HK-2 (cell line): ENCODE results near the gene LSM10.

Experiments used
- DNase-seq: peaks from one replicate; pipeline ENCODE4 v3.0.0-alpha.2; 2018; ENCODE audit not compliant: unreplicated experiment

The LSM10 gene

DNA sequence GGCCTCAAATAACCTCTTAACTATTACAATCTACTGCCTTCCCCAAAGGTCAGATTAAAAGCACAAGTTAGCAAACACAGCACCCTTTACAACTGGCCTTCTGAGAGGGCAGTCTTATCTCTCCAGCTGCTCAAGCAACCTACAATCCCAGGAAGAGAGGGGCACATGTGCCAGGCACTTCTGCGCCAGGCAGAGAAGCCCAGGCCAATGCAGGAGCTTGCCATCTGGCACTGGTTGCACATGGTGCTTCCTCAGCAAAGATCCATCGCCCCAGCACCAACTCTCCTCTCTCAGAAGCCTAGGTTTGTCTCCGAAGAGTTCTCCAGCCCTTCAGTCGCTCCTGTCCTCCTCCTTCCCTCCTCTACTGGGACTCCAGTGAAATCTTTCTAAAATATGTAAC lies 14.5 kb downstream of the LSM10 start:
- no peak for DNase-seq

- DNase-seq, result no peak
Observed at GRCh38 chr1:36382669-36383068, 15.0 kb downstream of the LSM10 start.

DNA sequence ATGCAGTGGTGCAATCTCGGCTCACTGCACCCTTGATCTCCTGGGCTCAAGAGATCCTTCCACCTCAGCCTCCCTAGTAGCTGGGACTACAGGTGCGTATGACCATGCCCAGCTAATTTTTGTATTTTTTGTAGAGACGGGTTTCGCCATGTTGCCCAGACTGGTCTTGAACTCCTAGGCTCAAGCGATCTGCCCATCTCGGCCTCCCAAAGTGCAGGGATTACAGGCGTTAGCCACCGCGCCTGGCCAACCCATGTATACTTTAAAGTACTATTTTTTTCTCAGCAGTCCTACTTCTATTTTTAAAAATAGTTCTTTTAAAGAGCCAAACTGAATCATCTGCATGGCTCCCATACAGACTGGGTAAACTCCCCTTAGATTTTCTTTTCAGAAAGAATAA lies 15.5 kb downstream of the LSM10 start:
- no peak for DNase-seq

DNA sequence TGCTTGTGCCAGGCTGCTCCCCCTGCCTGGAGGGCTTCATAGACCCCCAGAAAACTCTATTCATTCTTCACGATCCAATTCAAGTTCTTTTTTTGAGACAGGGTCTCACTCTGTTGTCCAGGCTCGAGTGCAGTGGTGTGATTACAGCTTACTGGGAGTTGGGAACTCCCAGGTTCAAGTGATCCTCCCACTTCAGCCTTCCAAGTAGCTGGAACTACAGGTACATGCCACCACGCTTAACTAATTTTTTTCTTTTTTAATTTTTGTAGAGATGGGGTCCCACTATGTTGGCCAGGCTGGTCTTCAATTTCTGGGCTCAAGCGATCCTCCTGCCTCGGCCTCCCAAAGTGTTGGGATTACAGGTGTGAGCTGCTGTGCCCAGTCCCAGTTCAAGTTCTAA lies 16.3 kb downstream of the LSM10 start:
- no peak for DNase-seq

DNA sequence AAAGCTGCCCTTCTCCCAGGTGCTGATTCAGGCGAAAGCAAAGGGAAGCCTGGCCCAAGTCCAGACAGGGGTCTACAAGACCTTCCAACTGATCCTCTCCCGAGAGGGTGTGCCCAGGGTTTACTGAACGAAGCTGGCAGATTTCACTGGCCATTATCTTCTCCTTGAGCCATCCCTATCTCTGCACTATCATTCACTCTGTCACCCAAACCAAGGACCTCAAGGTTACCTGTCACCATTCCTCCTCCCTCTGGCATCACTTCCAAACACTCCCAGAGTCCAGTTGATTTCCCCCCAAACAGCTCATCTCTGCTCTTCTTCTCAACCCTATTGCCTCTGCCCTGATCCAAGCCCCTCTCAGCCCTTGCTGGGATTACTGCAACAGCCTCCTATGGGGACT lies 16.9 kb downstream of the LSM10 start:
- DNase-seq, result no peak

- DNase-seq, result no peak
Observed at GRCh38 chr1:36380143-36380619, 17.5 kb downstream of the LSM10 start.

DNA sequence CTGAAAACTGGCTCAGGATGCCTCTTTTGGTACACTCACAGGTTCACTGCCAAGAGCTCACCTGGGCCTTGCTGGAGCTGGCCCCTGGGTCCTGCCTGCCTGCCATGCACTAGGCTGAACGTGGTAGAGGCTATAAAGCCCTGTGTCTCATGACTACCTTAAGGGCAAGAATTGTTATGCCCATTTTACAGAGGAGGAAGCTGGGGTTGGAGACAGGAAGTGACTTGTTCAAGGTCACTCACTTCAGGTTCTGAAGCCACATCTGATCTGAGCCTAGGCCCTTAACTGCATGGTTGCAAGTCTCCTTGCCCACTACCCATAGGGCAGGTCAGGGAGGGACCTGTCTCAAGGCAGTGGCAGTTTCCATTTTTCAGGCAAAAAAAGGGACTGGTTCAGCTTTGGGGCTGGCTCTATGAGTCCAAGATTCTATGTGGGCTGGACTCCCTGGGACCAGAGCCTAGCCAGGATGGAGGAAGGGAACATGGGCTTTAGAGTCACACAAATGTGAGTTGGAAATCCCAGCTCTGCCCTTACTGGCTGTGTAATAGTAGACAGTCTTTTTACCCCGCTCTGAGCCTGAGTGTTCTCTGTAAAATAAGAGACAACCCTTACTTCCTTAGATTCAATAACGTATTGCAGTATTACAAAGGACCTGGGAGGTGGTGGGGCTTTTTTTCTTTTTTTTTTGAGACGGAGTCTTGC lies 19.8 kb downstream of the LSM10 start:
- no peak for DNase-seq

GRCh38 chr1:36372617-36373016 lies 25.1 kb downstream of the LSM10 start:
- no peak for DNase-seq

DNA sequence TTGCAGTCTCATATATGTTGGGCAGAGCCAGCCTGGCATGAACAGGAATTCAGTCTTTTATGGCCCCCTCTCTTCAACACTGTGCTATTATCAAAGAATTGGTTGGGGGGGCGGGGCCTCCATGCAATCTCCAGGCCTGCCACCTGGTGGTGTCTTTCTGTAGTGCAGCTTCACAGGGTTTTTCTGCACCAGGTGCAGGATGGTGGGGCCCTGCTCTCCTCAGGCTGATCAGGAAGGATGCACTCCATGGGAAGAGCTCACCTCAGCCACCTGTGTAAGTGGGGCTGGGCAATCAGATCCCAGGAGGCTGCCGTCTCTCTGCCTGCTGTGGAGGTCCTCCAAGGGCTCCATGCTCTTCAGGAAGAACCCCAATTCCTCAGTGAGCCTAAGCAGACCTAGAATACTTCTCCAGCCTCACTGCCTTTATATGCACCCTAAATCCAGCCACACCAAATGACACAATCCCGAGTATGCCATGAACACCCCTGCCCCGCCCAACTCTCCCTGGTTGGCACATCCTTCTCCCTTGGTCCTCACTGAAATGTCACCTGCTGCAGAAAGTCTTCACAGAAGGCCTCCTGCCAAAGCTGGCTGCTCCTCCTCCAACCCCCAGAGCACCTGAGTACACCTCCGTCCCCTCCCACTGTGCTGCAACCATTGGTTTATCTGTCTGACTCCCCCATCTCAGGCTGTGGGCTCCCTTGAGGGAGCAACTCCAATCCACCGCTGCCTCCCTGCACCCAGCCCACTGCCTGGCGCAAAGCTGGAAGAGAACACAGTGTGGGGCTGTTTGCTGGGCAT lies 28.4 kb downstream of the LSM10 start:
- DNase-seq, result peak; percentile 76

DNA sequence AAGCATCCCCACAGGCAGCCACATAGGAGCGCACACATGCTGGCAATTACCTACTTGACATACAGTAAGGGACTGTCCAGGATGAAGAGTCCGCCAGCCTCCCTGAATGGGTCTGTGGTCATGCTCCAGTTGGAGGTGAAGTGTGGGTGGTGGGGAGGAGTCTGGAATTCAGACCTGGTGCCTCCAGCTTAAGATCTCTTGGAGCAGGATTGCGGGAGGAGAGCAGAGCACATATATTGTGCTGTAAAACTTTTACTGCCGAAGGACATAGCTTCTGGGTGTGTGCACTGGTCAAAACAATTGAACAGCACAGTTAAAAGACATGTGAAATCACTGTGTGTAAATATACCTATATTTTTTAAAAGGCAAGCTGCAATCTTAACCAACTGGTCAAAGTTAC lies 29.9 kb downstream of the LSM10 start:
- DNase-seq, result no peak

GRCh38 chr1:36367066-36367465 lies 30.6 kb downstream of the LSM10 start:
- no peak for DNase-seq

DNA sequence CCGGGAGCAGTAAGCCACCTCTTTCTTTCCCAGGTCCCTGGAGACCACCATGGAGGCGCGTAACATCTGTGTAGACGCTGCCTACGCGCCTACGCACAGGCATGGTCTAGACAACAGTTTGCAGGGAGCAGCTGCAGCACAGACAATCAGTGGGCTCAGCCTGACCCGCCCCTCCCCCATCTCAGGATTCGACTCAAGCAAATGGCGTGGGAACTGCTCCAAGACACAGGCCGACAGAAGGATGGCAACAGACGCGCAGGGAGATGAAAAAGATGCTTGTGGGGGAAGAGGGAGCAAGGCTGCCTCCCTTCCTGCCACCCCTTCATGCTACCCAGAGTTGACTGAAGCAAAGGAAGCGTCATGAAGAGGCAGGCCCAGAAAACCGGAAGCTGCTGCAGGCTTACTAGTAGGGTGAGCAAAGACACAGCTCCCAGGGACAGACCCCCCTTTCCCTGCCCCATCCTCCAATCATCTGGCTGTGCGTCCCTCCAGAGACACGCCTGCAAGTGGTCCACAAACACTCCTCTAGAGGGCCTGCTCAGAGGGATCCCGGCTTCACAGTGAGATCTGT lies 31.5 kb downstream of the LSM10 start:
- no peak for DNase-seq

GRCh38 chr1:36365381-36365780 lies 32.3 kb downstream of the LSM10 start:
- DNase-seq, result no peak

DNA sequence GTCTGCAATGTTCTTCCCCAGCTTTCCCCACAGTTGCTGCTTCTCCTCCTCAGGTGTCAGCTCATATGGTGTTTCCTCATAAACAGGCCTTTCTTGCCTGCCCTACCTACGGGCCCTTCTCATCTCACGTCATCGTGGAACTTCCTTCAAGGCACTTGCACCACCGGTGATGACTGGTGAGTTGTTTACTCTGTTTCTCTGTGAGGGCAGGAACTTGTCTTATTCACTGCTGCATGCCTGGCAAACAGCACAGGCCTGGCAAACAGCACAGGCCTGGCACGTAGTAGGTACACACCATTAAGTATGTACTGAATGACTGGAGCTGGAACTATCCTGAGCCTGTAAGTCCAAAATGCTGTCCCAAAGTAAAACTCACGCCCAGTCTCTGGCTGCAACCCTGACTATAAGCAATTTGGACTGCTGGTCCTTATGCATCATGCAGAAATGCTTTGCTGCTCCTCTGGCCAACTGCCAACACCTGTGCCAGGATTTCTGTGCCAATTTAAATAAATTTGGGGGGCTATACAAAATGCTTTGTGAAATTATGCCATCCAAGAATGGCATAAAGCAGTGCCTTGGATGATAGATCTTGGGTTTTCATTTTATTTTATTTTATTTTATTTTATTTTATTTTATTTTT lies 37.7 kb downstream of the LSM10 start:
- no peak for DNase-seq

DNA sequence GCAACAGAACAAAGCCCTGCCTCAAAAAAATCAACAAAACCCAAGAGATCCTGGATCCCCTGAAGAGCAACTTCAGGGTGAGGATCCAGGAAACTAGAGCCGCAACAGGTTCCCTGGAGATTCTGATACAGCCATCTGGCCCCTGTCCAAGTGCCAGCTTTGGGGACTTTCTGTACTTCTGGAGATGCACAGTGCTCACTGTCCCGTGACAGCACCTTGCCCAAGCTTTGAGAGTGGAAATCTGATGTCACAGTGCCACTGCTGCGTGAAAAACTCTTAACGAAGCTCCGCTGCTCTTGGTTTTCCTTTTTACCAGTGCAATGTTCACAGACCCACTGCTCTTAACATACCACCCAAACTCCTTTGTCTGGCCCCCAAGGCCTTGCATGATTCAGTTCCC lies 38.3 kb downstream of the LSM10 start:
- DNase-seq, result no peak

GRCh38 chr1:36358514-36359084 lies 39.1 kb downstream of the LSM10 start:
- DNase-seq, result no peak

- DNase-seq, result no peak
Observed at GRCh38 chr1:36355811-36356210, 41.9 kb downstream of the LSM10 start.

- DNase-seq, result no peak
Observed at GRCh38 chr1:36354486-36354885, 43.2 kb downstream of the LSM10 start.

GRCh38 chr1:36352910-36353878 lies 44.5 kb downstream of the LSM10 start:
- peak; percentile 58 for DNase-seq

DNA sequence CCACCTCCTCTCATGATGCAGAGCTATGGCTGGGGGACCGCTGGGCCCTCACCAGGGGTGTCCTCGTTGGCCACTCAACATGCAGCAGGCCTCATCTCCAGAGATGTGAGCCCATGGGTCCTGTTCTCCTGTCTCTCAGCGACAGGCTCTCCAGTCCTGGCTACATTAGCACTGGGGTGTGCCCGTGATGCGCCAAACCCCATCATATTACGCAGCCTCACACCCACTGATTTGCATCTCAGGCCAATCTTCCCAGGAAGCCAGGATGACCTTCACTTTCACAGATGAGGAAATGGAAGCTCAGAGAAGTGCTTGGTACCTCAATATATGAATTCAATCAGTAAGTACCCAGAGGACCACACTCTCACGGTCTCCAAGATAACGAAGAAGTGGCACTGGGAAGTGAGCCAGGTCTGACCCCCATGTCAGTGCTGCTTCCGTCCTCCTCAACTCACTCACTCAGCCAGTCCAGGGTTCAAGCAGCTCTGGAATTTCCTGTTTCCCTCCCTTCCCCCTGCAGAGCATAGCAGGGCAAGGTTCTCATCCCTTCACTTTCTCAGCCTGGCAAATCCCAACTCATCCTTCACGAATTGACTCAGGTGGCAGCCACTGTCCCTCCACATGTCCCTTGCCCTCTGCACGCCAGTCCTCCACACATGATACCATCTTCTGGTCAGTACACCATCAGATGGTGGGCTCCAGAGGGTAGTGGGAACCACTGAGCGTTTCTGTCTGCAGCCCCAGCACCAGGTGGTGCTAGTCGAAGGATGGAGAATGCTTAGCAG lies 45.4 kb downstream of the LSM10 start:
- no peak for DNase-seq
